AG20443 (cell line): ENCODE measurements around the gene DAO.
A peak's percentile ranks its signal among the peaks of the same experiment; 100 is the strongest.
"Not testable (repeated sequence)": the region's sequence is repeated elsewhere in the genome, so short reads cannot be mapped to it uniquely, and the experiment has no call there.

ENCODE experiments used
- DNase-seq: peaks from one replicate; pipeline ENCODE4 v3.0.0; 2012; ENCODE audit warnings: low spot score, mixed read lengths

DAO gene

DNA sequence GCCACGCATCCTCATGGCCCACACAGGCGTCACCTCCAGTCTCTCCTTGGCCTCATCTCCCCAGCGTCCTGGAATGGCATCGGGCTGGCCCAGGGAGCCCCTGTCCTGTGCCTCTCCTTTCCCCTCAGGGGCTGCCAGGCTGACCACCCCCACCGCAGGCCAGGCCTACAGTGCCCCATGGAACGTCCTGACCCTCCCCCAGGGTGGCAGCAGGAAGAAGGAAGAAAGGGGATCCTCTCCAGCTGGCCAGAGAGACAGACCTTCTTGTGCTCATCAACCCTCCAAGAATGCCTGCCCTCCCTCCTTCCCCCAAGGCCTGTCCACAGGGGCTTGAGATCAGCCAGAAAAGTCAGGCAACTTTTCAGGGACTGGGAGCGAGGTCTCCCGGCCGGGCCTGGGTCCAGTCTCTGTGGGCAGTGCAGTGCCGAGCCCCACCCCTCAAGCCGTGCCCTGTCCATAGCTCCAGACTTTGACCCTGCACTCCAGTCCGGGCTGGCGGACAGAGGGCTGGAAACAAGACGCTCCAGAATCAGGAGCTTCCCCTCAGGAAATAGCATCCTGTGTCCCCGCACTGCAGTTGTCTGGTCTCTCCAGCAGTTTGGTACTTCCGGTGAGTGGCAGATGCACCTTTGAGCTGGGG is at the start of gene DAO:
Gene DAO, plus strand, starts transcription at position 478 of the 640 bp plus-strand sequence. CDS start 4,915 bp downstream, outside the sequence.
- no peak for DNase-seq

DNA sequence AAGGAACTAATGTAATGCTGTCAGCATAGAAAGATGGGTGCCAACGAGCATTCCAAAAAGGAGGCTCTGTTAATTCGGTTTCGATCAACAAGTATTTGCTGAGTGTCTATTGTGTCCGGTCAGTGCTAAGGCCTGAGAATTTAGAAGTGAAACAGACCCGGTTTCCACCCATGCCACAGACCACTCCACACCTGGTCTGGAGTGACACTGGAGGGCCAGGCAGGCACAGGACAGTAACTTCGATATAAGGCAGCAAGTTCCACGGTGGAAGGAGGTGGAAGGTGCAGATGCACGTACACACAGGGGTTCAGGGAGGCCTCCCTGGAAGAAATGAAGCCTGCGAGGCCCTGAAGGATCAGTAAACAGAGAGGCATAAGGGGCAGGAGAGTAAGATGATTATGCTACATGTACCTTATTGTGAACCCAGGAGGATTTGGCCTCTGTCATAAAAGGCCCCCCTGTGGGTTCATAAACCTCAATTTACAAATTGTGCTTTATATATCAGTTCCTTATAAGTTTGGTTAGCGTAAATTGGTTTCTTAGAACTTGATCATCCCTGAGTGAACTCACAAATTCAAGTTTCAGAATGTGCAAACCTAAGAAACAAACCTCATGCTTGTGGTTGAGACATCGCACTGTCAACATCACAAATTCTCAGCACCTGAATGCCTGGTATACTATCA is 48.4 kb upstream of the DAO start:
- DNase-seq, result no peak

DNA sequence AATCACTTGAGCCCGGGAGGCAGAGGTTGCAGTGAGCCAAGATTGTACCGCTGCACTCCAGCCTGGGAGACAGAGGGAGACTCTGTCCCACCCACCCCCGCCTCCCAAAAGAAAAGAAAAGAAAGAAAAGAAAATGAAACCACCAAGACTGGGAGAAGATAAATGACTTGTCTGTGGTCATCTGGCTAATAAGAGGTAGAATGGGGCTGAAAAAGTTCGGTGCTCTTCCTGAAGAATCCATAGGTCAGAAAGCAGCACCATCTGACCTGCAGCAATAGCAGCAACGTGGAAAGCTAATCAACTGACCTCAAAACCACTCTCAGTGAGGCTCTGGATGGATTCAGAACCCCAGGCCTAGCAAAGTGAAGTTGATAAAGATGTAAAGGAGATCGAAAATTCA is 47.7 kb upstream of the DAO start:
- no peak for DNase-seq

DNA sequence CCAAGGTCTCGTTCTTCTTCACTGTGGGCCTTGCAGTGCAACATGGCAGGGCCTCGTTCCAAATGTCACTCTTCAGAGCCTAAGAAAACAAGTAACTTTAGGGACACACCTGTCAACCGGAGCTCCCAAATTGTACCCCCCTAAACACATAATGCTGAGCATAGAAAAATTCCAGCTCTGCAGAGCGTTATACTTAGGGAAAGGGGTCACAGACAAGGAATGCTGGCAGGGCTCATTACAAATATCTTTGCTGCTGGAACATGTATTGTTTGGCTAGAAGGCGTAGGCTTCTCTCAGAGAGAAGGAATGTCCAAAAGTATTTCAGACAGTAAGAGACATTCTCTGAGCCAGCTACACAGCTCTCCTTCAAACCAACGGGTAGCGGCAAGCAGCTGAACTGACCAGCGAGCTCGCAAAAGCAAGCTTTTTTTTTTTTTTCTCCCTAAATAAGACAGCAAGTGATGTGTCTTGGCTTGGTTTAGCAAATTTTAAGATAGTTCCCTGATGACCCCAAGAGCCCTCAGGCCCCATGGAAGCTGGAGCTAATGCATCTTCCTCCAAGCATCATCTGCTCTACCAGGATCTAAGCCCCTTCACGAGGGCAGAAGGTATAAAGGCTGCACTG is 47.0 kb upstream of the DAO start:
- DNase-seq, result peak; percentile 76

DNA sequence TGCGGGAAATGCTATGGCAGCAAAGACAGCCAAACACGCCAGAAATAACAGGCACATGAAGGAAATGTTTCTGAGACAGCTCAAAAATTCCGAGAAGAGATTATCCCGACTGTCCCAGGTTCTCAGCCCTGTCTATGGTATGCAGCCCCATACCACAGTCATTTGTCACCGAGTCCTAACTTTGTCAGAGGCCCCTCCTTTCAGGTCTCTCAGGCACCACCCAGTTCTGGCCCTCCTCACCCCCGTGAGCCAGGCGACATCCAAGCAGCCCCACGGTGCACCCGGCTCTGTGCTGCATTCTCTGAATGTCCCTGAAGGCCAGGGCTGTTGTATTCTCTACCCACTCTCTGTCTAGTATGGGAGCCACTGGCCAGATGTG is 46.5 kb upstream of the DAO start:
- DNase-seq, result peak; percentile 87

DNA sequence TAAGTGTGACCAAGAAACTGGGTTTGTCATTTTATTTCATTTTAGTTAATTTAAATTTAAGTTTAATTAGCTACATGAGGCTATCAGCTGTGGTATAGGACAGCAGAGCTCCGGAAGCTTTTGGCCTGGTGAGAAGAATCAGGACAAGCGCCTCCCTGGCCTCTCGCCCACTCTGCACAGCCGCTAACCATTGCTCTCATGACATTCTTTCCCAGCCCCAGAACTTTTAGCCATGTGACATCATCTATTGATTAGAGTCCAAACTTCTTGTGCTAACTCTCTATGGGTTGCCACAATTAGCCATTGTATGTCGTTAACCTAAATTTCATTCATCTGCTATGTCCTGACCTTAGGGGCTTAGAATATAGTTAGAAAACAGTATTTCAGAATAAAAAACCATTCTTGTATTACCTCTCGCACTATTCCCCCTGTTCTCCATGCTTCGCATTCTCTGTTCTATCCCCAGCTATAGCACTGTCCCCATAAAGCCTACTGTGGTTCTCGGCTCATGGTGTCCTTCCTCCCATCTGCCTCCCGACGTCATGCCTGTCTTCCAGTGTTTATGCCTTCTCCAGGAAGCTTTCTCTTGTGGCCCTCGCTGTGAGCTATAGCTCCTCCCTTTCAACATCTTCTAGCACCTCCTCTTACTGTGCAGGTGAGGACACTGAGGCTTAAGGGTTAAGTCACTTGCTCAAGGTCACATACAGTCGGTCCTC is 46.0 kb upstream of the DAO start:
- peak; percentile 68 for DNase-seq

DNA sequence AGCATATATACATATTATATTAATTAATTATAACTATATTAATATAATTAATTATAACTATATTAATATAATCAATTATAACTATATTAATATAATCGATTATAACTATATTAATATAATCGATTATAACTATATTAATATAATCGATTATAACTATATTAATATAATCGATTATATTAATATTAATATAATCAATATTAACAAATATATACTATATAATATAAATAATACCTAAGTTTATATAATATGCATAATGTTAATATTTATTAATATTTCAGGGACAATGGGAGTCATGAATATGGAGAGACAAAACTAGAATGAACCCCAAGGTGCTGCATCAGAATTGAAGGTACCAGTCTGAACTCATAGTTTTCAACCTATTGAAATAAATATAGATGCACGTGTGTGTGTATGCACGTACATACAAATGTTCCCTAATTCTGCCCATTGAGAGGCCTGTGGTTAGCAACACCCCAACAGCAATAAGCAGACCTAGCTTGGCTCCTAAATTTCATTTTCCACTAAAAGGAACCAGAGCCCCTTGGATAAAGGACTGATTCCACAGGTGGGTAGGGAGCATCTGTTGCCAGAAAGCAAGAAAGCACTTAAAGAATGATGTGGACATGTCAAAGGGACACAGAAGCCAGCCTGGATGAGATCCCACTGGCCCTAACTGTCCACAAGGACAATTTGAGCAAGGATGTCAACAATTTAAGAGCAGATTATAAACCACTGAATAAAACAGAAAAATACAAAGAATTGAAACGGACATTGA is 43.8 kb upstream of the DAO start:
- DNase-seq, result no peak

DNA sequence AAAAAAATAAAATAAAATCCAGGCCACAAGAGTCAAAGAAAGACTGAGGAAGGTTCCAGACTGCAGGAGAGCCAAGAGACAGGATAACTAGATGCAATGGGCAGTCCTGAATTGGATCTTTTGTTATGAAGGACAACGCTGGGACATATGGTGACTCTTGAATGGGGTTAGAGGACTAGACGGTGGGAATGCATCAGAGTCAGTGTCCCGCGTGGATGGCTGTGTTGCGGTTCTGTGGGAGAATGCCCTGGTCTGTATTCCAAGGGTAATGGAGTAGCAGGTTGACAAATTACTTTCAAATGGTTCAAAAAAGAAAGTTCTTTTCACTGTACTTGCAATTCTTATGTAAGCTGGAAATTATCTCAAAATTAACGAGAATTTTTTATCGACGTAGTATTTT is 42.7 kb upstream of the DAO start:
- no peak for DNase-seq

DNA sequence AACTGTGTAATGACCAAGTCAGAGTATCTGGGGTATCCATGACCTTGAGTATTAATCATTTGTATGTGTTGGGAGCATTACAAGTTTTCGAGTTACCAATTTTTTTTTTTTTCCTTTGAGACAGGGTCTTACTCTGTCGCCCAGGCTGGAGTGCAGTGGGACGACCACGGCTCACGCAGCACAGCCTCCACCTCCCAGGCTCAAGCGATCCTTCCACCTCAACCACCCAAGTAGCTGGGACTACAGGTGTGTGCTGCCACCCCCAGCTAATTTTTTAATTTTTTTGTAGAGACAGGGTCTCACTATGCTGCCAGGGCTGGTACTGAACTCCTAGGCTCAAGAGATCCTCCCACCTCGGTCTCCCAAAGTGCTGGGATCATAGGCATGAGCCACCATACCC is 42.2 kb upstream of the DAO start:
- no peak for DNase-seq

DNA sequence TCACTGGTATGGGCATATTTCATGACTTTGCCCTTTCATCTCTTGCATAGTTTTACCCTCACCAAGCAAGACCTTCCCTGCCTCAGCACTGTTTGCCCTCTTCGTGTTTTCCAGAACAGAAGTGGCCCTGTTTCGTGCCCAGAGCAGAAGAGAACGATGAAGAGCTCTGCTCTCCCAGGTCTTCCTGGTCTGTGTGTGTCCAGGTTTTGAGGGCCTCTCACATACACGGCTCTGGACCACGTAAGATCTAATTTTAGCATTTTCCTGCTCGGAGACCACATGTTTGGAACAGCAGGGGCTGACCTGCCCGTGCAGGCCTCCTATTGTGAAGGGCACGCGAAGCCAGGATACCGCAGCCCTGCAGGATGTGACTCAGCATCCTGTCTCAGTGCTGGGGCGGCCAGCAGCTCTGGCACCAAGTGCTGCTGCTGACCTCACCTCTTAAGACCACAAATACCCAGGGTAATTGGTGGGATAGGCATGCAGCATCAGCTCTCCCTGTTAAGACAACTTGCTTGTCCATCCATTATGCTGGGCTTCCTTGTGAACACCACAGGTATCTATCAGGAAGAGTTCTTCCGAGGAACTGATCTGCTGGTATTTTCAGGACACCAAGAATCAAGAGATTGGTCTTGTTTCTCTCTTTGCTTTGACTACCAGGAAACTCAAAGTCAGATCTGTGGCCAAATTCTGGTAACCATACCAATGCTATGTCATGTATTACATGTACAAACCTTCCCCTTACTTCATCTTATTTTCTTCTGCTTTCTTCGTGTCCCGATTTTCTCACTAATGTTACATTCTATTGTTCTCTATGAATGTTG is 41.5 kb upstream of the DAO start:
- peak; percentile 95 for DNase-seq

DNA sequence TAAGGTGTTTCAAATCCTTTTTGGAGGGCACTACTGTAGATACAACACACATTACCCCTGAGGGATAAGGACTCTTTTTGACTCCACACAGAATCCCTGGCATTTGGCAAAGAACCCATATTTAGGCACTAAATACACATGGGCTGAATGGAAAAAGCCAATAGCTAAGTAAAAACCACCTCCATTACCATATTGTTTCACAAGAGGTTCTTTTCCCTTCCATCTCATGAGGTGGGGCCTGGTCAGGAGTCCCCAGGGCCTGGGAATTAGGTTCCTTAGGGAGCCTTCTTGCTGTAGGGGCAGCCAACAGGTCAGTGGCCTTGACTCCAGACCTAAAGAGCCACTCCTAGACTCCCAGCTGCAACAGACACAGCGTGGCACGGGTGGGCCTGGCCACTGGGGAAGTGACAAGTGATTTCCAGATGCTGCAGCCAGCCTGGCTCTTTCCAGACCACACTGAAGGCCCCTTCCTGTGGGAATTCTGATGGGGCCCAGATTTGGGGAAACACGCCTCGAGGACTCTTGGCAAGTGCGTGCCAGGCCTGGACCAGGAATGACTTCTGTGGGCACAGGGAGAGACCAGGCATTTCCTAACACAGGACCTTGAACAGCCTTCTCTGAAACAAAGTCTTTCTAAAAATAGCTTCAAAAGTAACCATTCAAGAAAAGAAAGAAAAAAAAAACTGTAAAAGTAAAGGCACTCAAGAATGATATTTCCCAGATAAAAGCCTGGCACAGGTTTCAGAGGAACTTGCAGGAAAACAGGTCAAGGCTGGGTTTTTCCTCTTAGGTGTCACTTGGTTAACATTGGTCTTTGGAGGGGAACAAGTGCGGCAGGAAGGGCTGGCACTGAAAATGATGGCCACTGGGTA is 40.6 kb upstream of the DAO start:
- peak; percentile 76 for DNase-seq

DNA sequence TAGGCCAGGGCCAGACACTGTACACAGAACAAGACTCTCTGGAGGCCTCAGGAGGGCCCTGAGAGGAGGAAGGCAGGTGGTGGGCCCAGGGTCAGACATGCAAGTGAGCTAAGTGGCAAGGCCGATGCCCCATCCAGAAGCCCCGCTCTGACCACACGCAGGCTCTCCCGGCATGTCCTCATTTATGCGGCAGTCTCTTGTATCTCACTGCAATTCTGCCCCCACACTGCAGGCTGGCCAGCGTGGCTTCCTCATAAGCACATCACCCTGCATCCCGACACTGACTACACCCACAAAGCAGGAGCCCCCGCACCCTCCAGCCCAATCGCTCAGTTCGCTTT is 40.0 kb upstream of the DAO start:
- DNase-seq, result no peak

DNA sequence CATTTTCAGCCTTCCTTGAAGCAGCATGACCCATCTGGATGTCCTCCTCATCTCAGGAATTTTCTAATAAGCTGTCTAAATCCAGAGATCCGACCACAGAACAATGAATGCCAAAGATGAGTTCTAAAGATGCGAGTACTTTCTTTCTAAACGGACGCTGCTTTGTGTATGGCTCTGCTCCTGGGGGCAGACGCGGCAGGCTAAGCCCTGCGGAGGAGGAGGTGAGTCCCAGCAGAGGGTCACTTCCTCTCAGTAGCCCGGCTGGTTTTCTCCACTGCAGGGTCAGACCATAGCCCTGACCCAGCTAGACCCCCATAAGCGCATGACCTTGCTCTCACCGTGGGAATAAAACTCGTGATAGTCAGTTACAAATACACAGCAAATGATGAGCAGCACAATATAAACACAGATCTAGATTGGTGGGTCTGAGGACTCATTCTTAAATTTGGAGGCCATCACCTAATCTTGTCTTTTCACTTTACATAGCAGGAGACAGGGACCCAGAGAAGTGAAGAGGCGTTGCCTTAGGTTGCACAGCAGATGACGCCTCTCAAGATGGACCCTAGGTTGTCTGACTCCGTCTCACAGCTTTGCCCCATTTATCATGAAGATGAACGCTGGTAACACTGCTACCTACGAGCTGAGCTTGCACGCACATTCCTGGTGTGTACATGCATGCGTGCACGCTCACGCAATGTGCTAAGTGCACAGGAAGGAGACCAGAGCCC is 39.1 kb upstream of the DAO start:
- no peak for DNase-seq

DNA sequence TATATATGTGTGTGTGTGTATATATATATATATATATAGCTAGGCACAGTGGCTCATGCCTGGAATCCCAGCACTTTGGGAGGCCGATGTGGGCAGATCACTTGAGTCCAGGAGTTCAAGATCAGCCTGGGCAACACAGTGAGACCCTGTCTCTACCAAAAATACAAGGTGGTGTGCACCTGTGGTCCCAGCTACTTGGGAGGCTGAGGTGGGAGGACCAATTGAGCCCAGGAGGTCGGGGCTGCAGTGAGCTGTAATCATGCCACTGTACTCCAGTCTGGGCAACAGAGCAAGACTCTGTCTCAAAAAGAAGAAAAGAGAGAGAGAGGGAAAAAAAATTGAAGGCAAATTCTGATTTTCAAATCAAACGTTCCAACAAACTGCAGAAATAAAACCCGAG is 38.1 kb upstream of the DAO start:
- not testable (repeated sequence) for DNase-seq

DNA sequence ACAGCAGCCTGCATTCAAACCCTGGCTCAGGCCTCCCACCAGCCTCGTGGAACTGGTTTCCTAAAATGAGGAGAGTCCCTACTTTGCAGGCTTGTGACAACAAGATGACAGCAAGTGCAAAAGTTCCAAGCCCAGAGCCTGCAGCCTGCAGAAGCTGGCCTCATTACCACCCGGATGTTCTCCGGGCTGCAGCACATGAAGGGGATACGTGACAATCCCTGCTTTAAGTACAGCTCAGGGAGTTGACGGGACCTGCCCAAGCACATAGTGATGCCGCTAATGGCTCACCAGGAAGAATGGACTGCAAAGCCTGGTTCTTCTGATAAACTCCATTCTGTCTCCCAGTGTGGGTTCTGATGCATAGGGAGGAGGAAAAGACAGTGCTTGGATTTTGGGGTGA is 37.5 kb upstream of the DAO start:
- no peak for DNase-seq

DNA sequence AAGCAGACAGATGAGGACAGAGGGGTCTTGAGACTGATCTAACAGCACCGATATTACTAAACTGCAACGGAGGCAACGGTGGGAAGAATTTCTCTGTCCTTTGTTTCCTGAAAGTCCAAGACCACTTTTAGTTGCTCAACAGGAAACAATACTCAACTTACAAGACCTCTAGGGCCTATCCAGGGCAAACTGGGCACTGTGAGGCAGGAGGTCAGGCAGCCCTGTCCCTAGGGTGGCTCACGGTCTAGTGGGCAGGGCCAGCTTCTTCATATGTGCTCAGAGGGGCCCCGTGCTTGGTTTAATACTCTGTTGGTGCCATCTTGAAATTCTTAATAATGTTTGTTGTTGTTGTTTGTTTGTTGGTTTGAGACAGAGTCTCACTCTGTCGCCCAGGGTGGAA is 36.7 kb upstream of the DAO start:
- DNase-seq, result no peak

DNA sequence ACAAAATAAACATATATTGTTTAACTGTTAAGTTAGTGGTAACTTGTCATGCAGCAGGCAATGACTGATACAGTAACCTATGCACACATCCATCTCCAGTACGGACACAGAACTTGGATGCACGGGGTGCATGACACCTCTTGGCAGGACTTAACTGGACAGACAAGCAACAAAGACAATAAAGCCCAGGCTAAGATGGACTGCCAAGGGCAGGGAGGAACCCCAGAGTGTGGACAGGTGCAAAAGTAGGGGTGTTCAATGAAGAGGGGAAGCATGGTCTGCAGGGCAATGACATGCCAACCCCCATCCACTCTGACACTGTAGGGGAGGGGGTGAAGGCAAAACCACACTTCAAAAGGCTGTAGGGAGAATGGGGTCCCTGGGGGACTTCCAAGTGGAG is 34.2 kb upstream of the DAO start:
- DNase-seq, result no peak

DNA sequence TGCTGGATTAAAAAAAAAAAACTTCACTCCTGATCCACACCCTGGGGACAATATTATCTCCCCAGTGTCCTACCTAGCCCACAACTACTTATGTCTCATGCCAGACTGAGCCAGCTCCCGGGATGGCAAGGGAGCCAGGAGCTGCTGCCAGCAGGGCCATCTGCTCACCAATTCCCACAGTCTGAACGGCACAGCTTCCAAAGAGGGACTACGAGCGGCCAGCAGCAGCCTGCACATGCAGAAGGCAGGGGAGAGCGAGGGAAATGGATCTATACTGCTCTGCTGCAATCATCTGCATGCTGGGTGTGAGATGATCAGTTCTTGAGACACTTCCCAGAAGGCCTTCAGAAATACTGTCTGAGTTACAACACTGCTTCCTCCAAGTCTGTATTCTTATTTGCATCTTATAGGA is 33.6 kb upstream of the DAO start:
- peak; percentile 24 for DNase-seq

DNA sequence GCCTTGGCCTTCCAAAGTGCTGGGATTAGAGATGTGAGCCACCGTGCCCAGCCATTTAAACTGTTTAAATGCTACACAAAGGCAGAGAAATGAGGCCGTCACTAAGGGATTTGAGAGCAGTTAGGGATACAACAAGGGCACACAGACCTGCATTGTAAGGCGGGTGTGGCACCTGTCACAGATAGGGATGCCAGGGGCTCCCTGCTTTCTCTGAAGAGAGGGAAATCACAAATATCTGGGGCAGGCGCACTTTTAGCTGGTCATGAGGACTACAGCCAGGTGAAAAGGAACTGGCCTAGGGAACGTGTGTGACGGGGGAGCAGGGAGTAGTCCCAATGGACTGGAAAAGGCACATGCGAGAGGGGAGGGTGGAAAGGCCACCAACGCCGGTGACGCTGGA is 32.2 kb upstream of the DAO start:
- DNase-seq, result no peak

DNA sequence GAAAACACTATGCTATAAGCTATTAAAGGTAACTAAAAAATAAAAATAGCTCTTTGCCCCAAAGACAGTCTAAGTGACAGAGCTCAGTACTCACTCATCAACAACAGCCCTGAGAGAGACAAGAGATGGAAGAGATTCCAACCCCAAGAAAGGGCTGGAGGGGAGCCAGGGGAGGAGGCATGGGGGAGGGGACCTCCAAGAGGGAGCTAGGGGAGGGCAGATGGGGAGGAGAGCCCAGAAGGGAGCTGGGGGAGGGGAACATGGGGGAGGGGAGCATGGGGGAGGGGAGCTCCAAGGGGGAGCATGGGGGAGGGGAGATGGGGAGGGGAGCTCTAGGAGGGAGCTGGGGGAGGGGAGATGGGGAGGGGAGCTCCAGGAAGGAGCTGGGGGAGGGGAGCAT is 30.2 kb upstream of the DAO start:
- peak; percentile 20 for DNase-seq
